GM10266 (cell line): ENCODE results near the gene MTRR.
"Not testable (repeated sequence)": the region's sequence is repeated elsewhere in the genome, so short reads cannot be mapped to it uniquely, and the experiment has no call there.

ENCODE experiments used
- DNase-seq: peaks from one replicate; pipeline ENCODE4 v3.0.0; 2012; ENCODE audit errors: extremely low spot score
- CTCF ChIP-seq: IDR thresholded peaks from 2 replicates; pipeline ENCODE4 v1.5.1; 2012; ENCODE audit warnings: mild to moderate bottlenecking, low read depth; ENCODE audit not compliant: control insufficient read depth, insufficient read depth; ENCODE audit errors: missing control alignments

MTRR gene

GRCh38 chr5:7908317-7908716 lies 39.4 kb downstream of the MTRR start:
- TF ChIP-seq CTCF = no peak
- DNase-seq = no peak

GRCh38 chr5:7910738-7911428 lies 41.9 kb downstream of the MTRR start:
- no peak for TF ChIP-seq CTCF
- no peak for DNase-seq

GRCh38 chr5:7911429-7911771 lies 42.5 kb downstream of the MTRR start:
- not testable (repeated sequence) for DNase-seq

- DNase-seq = no peak
- no peak for TF ChIP-seq CTCF
Measured at GRCh38 chr5:7916171-7916804, 47.3 kb downstream of the MTRR start.

- DNase-seq = no peak
- no peak for TF ChIP-seq CTCF
Measured at GRCh38 chr5:7917130-7918123, 48.5 kb downstream of the MTRR start.

GRCh38 chr5:7925961-7926695 lies 57.2 kb downstream of the MTRR start:
- TF ChIP-seq CTCF = no peak
- no peak for DNase-seq

- no peak for DNase-seq
- no peak for TF ChIP-seq CTCF
Measured at GRCh38 chr5:7926720-7927119, 57.8 kb downstream of the MTRR start.
